ENCODE results near the gene LAG3.

LAG3 gene

GRCh38 chr12:6772331-6772695 lies at the start of gene LAG3:
Gene LAG3, plus strand, starts transcription at chr12:6772520. Its CDS starts 333 bp downstream, at chr12:6772853.
- H3K27ac ChIP-seq: peak within 1 kb of the TSS; percentile 14; the same call in 1 of the 2 replicates
- no peaks in the 10 kb centered on the region for H3K9me3 ChIP-seq (ENCODE audit: severe bottlenecking)
- no peak for TF ChIP-seq CTCF (IDR thresholded peaks at IDR 0.05; ENCODE audit: low read depth, low read length)
- H3K27me3 ChIP-seq (ENCODE audit: insufficient read depth, low read depth, severe bottlenecking): no peaks in the 10 kb centered on the region
- no peak for DNase-seq
- H3K36me3 ChIP-seq: peaks cover 68% of the 10 kb centered on the region
- H3K4me3 ChIP-seq (ENCODE audit: low read depth, low read length): no peak within 1 kb of the TSS

- no peaks in the 10 kb centered on the region for H3K9me3 ChIP-seq (ENCODE audit: severe bottlenecking)
- H3K27me3 ChIP-seq (ENCODE audit: insufficient read depth, low read depth, severe bottlenecking): no peaks in the 10 kb centered on the region
- peaks cover 6% of the 10 kb centered on the region; the same call in 1 of the 2 replicates for H3K36me3 ChIP-seq
- TF ChIP-seq CTCF (IDR thresholded peaks at IDR 0.05; ENCODE audit: low read depth, low read length): no peak
- H3K27ac ChIP-seq: peak overlapping the region; percentile 78; the same call in 1 of the 2 replicates
- H3K4me3 ChIP-seq (ENCODE audit: low read depth, low read length): peak overlapping the region; percentile 58
- DNase-seq: no peak
These were observed 49.5 kb upstream of the LAG3 start for GRCh38 chr12:6722863-6723262.

- H3K4me3 ChIP-seq (ENCODE audit: low read depth, low read length): peak within 1 kb of the TSS; percentile 58
- H3K36me3 ChIP-seq: peaks cover 10% of the 10 kb centered on the region
- no peaks in the 10 kb centered on the region for H3K9me3 ChIP-seq (ENCODE audit: severe bottlenecking)
- peak; percentile 99 for DNase-seq
- H3K27ac ChIP-seq: peak within 1 kb of the TSS; percentile 78
- no peak for TF ChIP-seq CTCF (IDR thresholded peaks at IDR 0.05; ENCODE audit: low read depth, low read length)
- no peaks in the 10 kb centered on the region for H3K27me3 ChIP-seq (ENCODE audit: insufficient read depth, low read depth, severe bottlenecking)
These were observed 48.5 kb upstream of the LAG3 start, which contains the start of gene COPS7A for GRCh38 chr12:6723607-6724408. Gene COPS7A, plus strand, starts transcription at chr12:6724046. Its CDS starts 611 bp downstream, at chr12:6724657.

GRCh38 chr12:6724409-6724797 lies 47.9 kb upstream of the LAG3 start:
- Histone ChIP-seq H3K27ac (peak overlapping the region; percentile 78), H3K36me3 (peaks cover 13% of the 10 kb centered on the region), H3K4me3 (ENCODE audit: low read depth, low read length) (peak overlapping the region; percentile 58), H3K9me3 (ENCODE audit: severe bottlenecking) (no peaks in the 10 kb centered on the region), H3K27me3 (ENCODE audit: insufficient read depth, low read depth, severe bottlenecking) (no peaks in the 10 kb centered on the region)
- DNase-seq: peak; percentile 30
- no peak for TF ChIP-seq CTCF (IDR thresholded peaks at IDR 0.05; ENCODE audit: low read depth, low read length)

- DNase-seq: no peak
- Histone ChIP-seq H3K9me3 (ENCODE audit: severe bottlenecking) (no peaks in the 10 kb centered on the region), H3K36me3 (peaks cover 16% of the 10 kb centered on the region), H3K27me3 (ENCODE audit: insufficient read depth, low read depth, severe bottlenecking) (no peaks in the 10 kb centered on the region), H3K27ac (no peak overlapping the region), H3K4me3 (ENCODE audit: low read depth, low read length) (no peak overlapping the region)
- TF ChIP-seq CTCF (IDR thresholded peaks at IDR 0.05; ENCODE audit: low read depth, low read length): no peak
These were observed 47.0 kb upstream of the LAG3 start for GRCh38 chr12:6725350-6725749.

Measured in WERI-Rb-1 (cell line).